Hepatocyte (in vitro differentiated cells): ENCODE measurements around the gene CTXND1.

Source experiments
- CTCF ChIP-seq: fragments of 200-600 bp; sonication (generic); IDR thresholded peaks from 2 replicates; pipeline ENCODE4 v1.5.1; 2016; ENCODE audit warnings: antibody characterized with exemption, mild to moderate bottlenecking; ENCODE audit not compliant: poor library complexity
- EZH2 ChIP-seq: fragments of 200-600 bp; sonication (generic); IDR thresholded peaks from 2 replicates; pipeline ENCODE4 v1.6.1; 2016; ENCODE audit warnings: antibody characterized with exemption, mild to moderate bottlenecking, borderline replicate concordance
- EZH2phosphoT487 ChIP-seq: fragments of 200-600 bp; sonication (generic); IDR thresholded peaks from one replicate; pipeline ENCODE4 v1.6.1; 2018; ENCODE audit warnings: antibody characterized with exemption, mild to moderate bottlenecking, low read depth, moderate library complexity; ENCODE audit not compliant: unreplicated experiment, severe bottlenecking

GRCh38 chr15:80151148-80151547 lies 100.9 kb downstream of the CTXND1 start:
- no peak for TF ChIP-seq EZH2
- no peak for TF ChIP-seq EZH2phosphoT487
- no peak for TF ChIP-seq CTCF
